ENCODE results near the gene TOM1L2. TPM values are rescaled to one million over a fixed set of nuclear protein-coding genes. Genes with fewer than 3 reads are reported as not detected.

Gene TOM1L2
- total RNA-seq, 1 donor from 2014 or later = 18.3 TPM

- Mint-ChIP-seq H3K27ac (no peak overlapping the region), H3K27me3 (no peaks in the 10 kb centered on the region), H3K4me1 (peaks cover 19% of the 10 kb centered on the region), H3K36me3 (ENCODE audit: low read depth) (peaks cover 31% of the 10 kb centered on the region), H3K4me3 (no peak overlapping the region), H3K9me3 (no peaks in the 10 kb centered on the region)
- CTCF ChIA-PET = no interaction called here
- DNase-seq (no peak), ATAC-seq (ENCODE audit: low read depth) (no peak)
- TF ChIP-seq CTCF (IDR thresholded peaks at IDR 0.05) = no peak
- intact Hi-C loops (cut with micrococcal nuclease) = no loop called here
- POLR2A ChIA-PET = no interaction called here
These were observed 177.8 kb downstream of the TOM1L2 start for GRCh38 chr17:17794382-17794781.

Other genes starting within 250 kb of the TOM1L2 start
- gene SREBF1, start 135.4 kb downstream of the TOM1L2 start, total RNA-seq = 16.7 and 19.7 TPM in 2 replicates
- gene DRC3, start 462 bp upstream of the TOM1L2 start, total RNA-seq = not detected in 2 replicates
- gene ATPAF2, start 66.8 kb upstream of the TOM1L2 start, total RNA-seq = 60.7 and 69.1 TPM in 2 replicates
- gene GID4, start 67.0 kb upstream of the TOM1L2 start, total RNA-seq = 6.8 and 7.3 TPM in 2 replicates
- gene DRG2, start 115.5 kb upstream of the TOM1L2 start, total RNA-seq = 55.7 and 67.1 TPM in 2 replicates
- gene MYO15A, start 136.4 kb upstream of the TOM1L2 start, total RNA-seq = 0.73 and 1.3 TPM in 2 replicates
- 72.8 and 74.6 TPM in 2 replicates for gene ALKBH5, start 211.4 kb upstream of the TOM1L2 start, total RNA-seq

Data from activated B cell treated with CpG ODN at 0.5 μM for 24 hours (primary cell).